Thyroid gland (tissue), 4 donors: ENCODE results near the gene CTTNBP2NL. TPM values are rescaled to one million over a fixed set of nuclear protein-coding genes. Genes with fewer than 3 reads are reported as not detected.
"Not testable (repeated sequence)": the region's sequence is repeated elsewhere in the genome, so short reads cannot be mapped to it uniquely, and the experiment has no call there.

ENCODE experiments used
- DNase-seq, 2 donors: peaks; one replicate each; pipeline ENCODE4 v3.0.0-alpha.2; 2019
- H3K27ac ChIP-seq, 3 donors: fragments of 200-600 bp; sonication (generic); 1 replicate in 2 of 3; 2 replicates in 1 of 3; pipeline ENCODE4 v1.5.1; 2016 to 2019; ENCODE audit warnings: mild to moderate bottlenecking in 1 of 3, moderate library complexity in 1 of 3
- H3K27me3 ChIP-seq: fragments of 200-600 bp; sonication (generic); one replicate; pipeline ENCODE4 v1.5.1; 2019
- H3K36me3 ChIP-seq, 2 donors: fragments of 200-600 bp; sonication (generic); one replicate each; pipeline ENCODE4 v1.5.1; 2016 to 2019
- H3K4me1 ChIP-seq, 2 donors: fragments of 200-600 bp; sonication (generic); one replicate each; pipeline ENCODE4 v1.5.1; 2017 to 2019
- H3K4me3 ChIP-seq, 3 donors: fragments of 200-600 bp; sonication (generic); replicated peaks in 1 of 3; 1 replicate in 2 of 3; 2 replicates in 1 of 3; pipeline ENCODE4 v1.5.1; 2016; ENCODE audit warnings: mild to moderate bottlenecking in 1 of 3
- H3K9me3 ChIP-seq: fragments of 200-600 bp; sonication (generic); one replicate; pipeline ENCODE4 v1.5.1; 2017
- POLR2A ChIP-seq, 2 donors: fragments of 450-650 bp; IDR thresholded peaks; one replicate each; pipeline ENCODE4 v1.6.1; 2017; ENCODE audit warnings: antibody characterized with exemption in 2 of 2, mild to moderate bottlenecking in 2 of 2, moderate library complexity in 1 of 2
- WGBS, 2 donors: methylation state at CpG; one replicate each; pipeline ENCODE4 v1.1.5; 2017; 5-methylcytosine and 5-hydroxymethylcytosine counted together
- intact Hi-C: fragments of 100-400 bp; cut with DNase I; formaldehyde crosslinking; loops from one replicate; pipeline ENCODE4 v1.15.1; 2023
- total RNA-seq, 4 donors: library from RNA; depleted of rRNA; stranded (reverse); fragments of >200 nt; gene quantifications; one replicate each; pipeline ENCODE4 v1.2.3, GENCODE V29; 2016
- TF ChIP-seq, protein P1 (sequence below), 6 experiments: fragments of 200-600 bp in 3 of 6; fragments of 450-650 bp in 3 of 6; sonication (generic) in 3 of 6; IDR thresholded peaks; one replicate each; pipeline ENCODE4 v1.5.1; 2016 to 2019; ENCODE audit warnings: antibody characterized with exemption in 6 of 6, mild to moderate bottlenecking in 2 of 6, inconsistent platforms in 1 of 6, moderate library complexity in 1 of 6

The CTTNBP2NL gene
- total RNA-seq, 4 donors from 2014 or later, result 11.8 to 20.7 (median 19.2) TPM

- H3K27ac ChIP-seq, result no peak overlapping the region
- no peaks in the 10 kb centered on the region for H3K9me3 ChIP-seq
- 80 to 84% methylated on average over 2 of the region's 2 CpGs for WGBS, 2 donors
- no peak for TF ChIP-seq POLR2A (IDR thresholded peaks at IDR 0.05)
- TF ChIP-seq, protein P1, sequence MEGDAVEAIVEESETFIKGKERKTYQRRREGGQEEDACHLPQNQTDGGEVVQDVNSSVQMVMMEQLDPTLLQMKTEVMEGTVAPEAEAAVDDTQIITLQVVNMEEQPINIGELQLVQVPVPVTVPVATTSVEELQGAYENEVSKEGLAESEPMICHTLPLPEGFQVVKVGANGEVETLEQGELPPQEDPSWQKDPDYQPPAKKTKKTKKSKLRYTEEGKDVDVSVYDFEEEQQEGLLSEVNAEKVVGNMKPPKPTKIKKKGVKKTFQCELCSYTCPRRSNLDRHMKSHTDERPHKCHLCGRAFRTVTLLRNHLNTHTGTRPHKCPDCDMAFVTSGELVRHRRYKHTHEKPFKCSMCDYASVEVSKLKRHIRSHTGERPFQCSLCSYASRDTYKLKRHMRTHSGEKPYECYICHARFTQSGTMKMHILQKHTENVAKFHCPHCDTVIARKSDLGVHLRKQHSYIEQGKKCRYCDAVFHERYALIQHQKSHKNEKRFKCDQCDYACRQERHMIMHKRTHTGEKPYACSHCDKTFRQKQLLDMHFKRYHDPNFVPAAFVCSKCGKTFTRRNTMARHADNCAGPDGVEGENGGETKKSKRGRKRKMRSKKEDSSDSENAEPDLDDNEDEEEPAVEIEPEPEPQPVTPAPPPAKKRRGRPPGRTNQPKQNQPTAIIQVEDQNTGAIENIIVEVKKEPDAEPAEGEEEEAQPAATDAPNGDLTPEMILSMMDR (IDR thresholded peaks at IDR 0.05), result no peak
- no peak overlapping the region for H3K4me3 ChIP-seq
- H3K36me3 ChIP-seq, result peaks cover 3 to 4% of the 10 kb centered on the region in 2 donors
- intact Hi-C loops, result no loop called here
- H3K27me3 ChIP-seq, result no peaks in the 10 kb centered on the region
- no peak for DNase-seq
- peaks cover 0 to 4% of the 10 kb centered on the region in 2 donors for H3K4me1 ChIP-seq
Observed at GRCh38 chr1:112418099-112418892, 22.3 kb downstream of the CTTNBP2NL start.

DNA sequence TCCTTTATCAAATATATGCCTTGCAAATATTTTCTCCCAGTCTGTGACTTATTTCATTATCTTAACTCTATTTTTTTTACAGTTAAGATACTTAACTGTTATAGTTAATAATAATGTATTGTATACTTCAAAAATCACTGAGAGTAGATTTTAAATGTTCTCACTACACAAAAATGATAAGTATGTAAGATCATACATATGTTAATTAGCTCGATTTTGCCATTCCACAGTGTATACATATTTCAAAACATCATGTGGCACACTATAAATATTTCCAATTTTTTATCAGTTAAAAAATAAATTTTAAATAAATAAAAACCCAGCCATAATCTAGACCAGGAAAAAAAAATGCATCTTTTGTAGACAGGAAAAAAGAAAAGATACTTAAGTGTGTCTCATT is 27.2 kb downstream of the CTTNBP2NL start:
- H3K4me1 ChIP-seq, result peaks cover 0 to 4% of the 10 kb centered on the region in 2 donors
- no peak overlapping the region for H3K4me3 ChIP-seq
- no peak for DNase-seq
- TF ChIP-seq POLR2A (IDR thresholded peaks at IDR 0.05), result no peak
- TF ChIP-seq, protein P1 (IDR thresholded peaks at IDR 0.05), result no peak
- no peaks in the 10 kb centered on the region for H3K9me3 ChIP-seq
- intact Hi-C loops, result no loop called here
- H3K27me3 ChIP-seq, result no peaks in the 10 kb centered on the region
- no peak overlapping the region for H3K27ac ChIP-seq
- H3K36me3 ChIP-seq, result no peaks in the 10 kb centered on the region
- 86% methylated on average over 1 of the region's 1 CpG for WGBS, 2 donors

- 84 to 86% methylated on average over 11 of the region's 11 CpGs for WGBS, 2 donors
- H3K9me3 ChIP-seq, intact Hi-C loops, H3K27me3 ChIP-seq, H3K4me1 ChIP-seq, H3K27ac ChIP-seq, DNase-seq, H3K4me3 ChIP-seq, H3K36me3 ChIP-seq: not testable (repeated sequence)
Observed at GRCh38 chr1:112423666-112424065, 27.7 kb downstream of the CTTNBP2NL start.

- Histone ChIP-seq H3K9me3 (no peaks in the 10 kb centered on the region), H3K27me3 (no peaks in the 10 kb centered on the region), H3K36me3 (no peaks in the 10 kb centered on the region), H3K4me1 (peaks cover 0 to 4% of the 10 kb centered on the region in 2 donors), H3K4me3 (no peak overlapping the region), H3K27ac (peak overlapping the region in 1 of 3 donors; percentile 1)
- no peak for DNase-seq
- intact Hi-C loops, result no loop called here
- 85% methylated on average over 1 of the region's 1 CpG for WGBS, 2 donors
- TF ChIP-seq, protein P1 (IDR thresholded peaks at IDR 0.05), result no peak
- TF ChIP-seq POLR2A (IDR thresholded peaks at IDR 0.05), result no peak
Observed at GRCh38 chr1:112429749-112430148, 33.7 kb downstream of the CTTNBP2NL start.

DNA sequence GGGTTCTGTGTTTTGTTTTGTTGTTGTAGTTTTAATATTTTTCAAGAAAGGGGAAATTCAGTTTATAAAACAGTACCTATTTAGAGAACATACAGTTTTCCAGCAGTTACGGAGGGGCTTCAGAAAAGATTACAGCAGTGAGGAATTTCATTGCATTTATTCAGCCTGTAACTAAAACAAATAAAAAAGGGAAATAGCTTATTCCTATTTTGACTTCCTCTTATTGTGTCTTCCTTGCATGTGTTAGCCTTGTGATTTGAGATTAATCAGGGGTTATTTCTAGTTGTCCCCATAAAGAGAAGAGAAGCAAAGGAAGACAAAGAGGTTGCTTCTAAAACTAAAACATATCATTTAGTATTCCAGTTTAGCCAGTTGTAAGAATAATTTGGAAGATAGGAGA is 35.0 kb downstream of the CTTNBP2NL start:
- H3K27ac ChIP-seq, result no peak overlapping the region

More for the DNA sequence above, 35.0 kb downstream of the CTTNBP2NL start:
- Histone ChIP-seq H3K4me3 (no peak overlapping the region), H3K4me1 (peaks cover 0 to 4% of the 10 kb centered on the region in 2 donors), H3K36me3 (no peaks in the 10 kb centered on the region), H3K27me3 (no peaks in the 10 kb centered on the region), H3K9me3 (no peaks in the 10 kb centered on the region)
- WGBS, 2 donors, result 79 to 88% methylated on average over 1 of the region's 1 CpG
- intact Hi-C loops, result no loop called here
- no peak for DNase-seq
- TF ChIP-seq POLR2A (IDR thresholded peaks at IDR 0.05), result no peak
- TF ChIP-seq, protein P1 (IDR thresholded peaks at IDR 0.05), result no peak
